ENCODE data around the gene ROBO4. TPM values are rescaled to one million over a fixed set of nuclear protein-coding genes. Genes with fewer than 3 reads are reported as not detected.

Gene ROBO4
- total RNA-seq, 1 donor from 2014 or later: 15.9 TPM

DNA sequence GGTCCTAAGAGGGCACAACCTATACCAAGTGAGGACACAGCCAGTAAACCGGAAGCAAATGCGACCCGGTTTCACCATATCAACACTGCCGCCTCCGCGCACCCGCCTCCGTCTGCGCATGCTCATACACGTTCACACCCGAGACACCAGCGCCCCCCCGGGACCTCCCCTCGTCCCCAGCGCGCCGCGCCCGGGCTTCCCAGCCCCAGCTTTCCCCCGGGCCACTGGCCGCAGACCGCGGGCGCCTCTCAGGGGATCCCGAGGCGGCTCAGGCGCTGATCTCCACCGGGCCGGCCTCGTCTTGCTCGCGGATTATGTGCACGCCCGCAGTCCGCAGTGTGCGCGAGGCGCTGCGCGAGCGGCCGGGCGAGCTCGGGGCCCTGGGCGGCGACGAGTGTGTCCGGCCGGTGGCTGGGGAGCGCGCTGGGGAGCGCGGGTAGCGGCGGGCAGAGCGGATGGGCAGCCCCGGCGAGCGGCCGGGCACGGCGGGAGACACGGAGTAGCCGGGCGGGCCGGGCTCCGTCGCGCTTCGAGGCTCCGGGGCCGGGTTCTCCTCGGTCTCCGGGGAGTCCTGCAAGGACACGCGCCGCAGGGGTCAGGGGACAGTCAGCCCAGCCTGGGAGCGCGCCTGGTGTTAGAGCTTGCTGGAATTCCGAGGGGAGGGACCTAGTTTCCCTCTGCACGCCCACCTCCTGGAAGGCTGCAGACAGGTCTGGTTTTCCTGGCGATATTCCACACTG, 23.4 kb upstream of the ROBO4 start:
- peak; percentile 88 for DNase-seq (ENCODE audit: low spot score)
- intact Hi-C loops (cut with DNase I): no loop called here

DNA sequence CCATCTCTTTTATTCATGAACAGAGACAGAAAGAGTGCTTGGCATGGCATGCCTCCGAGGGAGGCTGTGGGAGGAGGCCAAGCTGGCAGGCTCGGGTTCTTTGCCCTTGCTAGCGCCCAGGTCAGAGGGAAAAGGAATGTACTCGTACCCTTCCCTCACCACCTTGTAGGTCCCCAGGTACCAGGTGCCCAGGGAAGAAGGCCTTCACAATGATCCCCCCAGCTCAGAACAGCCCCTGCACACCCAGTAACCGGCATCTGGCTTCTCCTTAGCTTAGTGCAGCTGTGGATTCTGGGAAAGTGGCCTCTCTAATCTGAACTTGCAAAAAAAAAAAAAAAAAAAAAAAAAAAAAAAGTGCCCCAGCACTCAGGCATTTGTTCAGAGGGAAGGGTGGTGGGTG, 22.7 kb upstream of the ROBO4 start:
- intact Hi-C loops (cut with DNase I): no loop called here
- no peak for DNase-seq (ENCODE audit: low spot score)

DNA sequence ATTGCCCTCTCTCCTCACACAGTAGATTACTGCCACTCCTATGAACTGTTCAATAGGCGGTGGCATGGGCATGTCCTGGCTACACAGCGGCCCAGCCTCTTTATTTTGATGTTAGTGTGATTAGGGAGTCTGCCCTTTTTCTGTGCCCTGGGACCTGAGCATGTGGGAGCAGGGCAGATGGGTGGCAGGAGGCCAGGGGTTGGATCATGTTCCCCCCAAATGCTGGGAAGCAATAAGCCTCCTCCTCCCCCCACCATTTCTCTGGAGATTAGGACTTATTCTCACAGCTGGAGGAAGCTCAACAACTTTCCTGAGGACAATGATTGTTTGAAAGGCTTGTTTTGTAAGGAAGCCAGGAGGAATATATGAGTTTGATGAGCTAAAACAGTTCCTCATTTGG, 22.2 kb upstream of the ROBO4 start:
- no peak for DNase-seq (ENCODE audit: low spot score)
- intact Hi-C loops (cut with DNase I): no loop called here

DNA sequence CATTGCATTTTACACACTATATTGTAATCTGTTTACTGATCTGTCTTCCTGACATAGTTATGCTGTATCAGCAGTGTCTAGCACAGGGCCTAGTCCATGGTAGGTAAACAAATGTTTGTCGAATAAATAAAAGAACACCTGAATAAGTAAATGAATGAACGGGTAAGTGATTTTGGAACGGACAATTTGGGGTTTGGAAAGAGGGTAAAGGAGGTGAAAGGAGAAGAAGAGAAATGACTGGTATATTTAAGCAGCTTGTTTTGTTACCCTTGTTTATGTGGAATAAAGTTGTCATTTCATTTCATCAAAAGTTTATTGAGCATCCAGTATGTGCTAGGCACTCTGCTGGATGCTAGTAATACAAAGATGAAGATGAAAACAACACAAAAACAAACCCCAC, 21.3 kb upstream of the ROBO4 start, which contains the start of gene HEPN1:
TSS of gene HEPN1 (plus strand) at position 301 of the 400 bp plus-strand sequence.
- intact Hi-C loops (cut with DNase I): no loop called here
- no peak for DNase-seq (ENCODE audit: low spot score)

DNA sequence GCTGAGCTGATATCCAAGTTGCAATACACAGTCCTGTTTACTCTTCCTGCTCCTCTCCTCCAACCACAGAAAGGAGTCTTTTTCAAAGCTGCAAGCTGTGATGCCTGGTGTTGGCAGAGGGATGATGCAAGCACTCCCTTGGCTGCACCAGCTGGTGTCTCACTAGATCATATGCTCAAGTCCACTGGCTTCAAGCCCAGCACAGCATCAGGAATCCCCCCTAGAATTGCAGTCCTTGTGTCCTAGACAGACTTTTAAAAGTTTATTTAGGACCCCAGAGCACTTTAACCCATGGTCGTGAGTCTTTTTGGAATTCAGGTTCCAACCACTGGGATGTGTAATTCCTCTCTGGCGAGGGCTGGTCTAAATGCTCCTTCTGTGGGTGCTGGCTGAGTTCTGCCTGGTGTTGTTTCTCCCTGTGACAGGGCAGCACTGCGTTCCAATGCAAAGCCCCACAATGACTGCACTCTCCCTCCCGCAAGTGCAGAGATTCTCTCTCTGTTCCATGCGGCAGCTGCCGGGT, 19.5 kb upstream of the ROBO4 start:
- intact Hi-C loops (cut with DNase I): no loop called here
- DNase-seq (ENCODE audit: low spot score): no peak

DNA sequence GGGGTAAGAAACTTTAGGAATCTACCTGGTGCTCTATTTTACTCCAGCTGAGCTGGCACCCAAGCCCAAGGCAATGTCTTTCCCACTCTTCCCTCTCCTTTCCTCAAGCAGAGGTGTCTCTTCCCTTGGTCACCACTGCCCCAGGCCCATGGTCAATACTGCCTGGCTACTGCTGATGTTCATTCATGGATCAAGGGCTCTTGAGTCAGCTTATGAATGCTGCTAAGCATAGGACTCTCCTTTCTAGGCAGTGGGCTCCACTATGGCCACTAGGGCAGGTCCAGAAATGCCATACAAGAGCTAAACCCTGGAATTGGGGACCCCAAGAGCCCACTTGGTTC, 18.7 kb upstream of the ROBO4 start:
- intact Hi-C loops (cut with DNase I): no loop called here
- DNase-seq (ENCODE audit: low spot score): no peak

DNA sequence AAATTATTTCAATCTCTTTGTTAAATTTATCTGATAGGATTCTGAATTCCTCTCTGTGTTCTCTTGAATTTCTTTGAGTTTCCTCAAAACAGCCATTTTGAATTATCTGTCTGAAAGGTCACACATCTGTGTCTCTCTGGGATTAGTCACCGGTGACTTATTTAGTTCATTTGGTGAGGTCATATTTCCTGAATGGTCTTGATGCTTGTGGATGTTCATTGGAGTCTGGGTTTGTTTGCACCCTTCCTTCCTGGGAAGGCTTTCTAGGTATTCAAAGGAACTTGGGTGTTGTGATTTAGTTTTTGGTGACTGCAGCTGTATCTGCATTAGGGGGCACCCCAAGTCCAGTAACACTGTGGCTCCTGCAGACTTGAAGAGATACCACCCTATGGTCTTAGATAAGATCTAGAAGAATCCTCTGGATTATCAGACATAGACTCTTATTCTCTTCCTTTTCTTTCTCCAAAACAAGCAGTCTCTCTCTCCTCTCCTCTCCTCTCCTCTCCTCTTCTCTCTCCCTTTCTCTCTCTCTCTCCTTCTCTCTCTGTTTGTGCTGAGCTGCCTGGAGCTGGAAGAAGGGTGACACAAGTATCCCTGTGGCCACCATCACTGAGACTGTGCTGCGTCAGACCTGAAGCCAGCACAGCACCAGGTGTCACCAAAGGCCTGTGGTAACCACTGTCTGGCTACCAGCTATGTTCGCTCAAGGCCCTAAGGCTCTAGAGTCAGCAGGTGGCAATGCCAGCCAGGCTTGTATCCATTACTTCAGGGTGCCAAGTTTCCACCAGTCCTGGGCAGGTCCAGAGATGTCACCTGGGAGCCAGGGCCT, 18.1 kb upstream of the ROBO4 start:
- intact Hi-C loops (cut with DNase I): no loop called here

DNA sequence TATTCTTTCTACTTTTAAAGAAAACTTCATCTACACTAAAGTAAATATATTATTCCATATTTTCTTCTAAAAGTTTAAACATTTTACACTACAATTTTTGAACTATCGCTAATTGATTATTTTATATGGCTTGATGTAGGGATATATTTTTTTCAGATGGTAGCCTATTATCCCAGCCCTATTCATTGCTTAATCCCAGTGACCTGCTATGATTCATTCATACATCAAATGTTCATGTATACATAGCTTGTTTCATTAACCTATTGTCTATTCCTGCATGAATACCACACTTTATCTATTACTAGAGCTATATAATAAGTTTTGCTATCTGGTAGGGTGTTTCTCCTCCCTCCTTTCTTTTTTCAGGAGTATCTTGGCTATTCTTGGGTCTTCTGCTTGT, 5.0 kb upstream of the ROBO4 start:
- no peak for DNase-seq (ENCODE audit: low spot score)
- intact Hi-C loops (cut with DNase I): no loop called here

More for the DNA sequence above, 18.1 kb upstream of the ROBO4 start:
- no peak for DNase-seq (ENCODE audit: low spot score)

DNA sequence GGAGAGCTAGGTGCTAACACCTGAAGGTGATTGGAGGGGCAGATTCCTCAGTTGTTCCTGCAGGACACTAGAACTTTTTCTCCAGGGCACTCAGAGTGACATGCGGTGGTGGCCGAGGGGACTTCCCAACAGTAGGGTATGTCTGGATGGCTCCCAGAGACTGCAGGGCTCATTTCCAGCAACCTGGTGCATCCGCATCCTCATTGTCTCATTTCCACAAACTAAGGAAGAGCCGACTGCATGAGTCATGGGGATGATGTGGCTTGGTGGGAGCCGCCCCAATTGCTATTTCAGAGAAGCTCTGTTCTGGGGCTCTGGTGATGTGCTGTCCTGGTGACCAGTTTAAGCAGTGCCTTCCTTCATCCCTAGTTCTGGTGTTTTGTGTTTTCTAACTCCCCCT, 2.8 kb upstream of the ROBO4 start:
- DNase-seq (ENCODE audit: low spot score): no peak
- intact Hi-C loops (cut with DNase I): no loop called here

DNA sequence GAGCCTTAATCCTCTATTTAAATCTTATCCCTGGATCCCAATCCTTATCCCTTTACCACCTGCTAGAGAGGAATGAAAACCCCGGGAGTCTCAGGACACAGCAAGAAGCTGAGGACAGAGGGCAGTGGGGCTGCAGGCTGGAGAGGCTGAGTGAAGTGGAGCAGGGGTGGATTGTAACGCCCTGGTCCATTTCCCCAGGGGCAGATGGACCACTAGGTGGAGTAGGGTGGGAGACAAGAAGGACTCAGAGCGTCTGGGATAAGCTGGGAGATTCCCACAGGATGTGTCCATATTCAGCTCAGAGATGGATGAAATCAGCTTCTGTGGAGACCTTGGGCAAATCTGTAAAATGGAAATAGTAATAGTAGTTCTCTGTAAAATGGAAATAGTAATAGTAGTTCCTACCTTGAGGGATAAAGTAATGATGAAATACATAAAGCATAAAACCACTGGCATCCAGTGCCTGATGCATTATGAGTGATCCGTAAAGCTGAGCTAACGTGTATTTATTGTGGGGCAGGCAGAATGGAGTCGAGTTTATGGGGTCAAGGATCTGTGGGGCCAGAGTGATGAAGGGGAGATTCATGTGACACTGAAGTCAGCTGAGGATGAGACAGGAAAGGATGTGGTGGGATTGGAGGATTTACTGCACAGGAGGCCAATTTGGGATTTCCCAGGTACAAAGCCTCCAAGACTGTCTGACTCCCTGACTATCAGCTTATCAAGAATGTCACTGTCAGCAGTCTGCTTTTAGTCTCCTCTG, 1.9 kb upstream of the ROBO4 start:
- no peak for DNase-seq (ENCODE audit: low spot score)
- intact Hi-C loops (cut with DNase I): no loop called here

DNA sequence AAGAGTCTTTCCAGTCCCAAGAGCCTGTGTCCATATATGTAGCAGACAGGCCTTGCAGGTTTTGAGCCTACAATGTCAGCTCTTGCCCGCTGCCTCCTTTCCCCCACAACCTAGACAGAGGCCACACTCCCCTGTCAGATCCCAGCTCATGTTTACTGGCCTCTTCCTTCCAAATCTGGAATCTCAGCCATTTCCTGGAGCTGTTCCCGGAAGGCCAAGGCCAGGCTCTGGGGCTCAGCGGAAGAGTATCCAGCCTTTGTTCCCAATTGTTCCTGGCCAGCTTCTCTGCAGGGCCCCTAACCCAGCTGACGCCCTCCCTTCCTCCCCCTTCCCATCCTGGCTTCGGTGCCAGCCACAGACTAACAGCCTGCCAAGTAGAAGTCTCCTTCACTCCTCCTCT, 1.0 kb upstream of the ROBO4 start:
- peak; percentile 75 for DNase-seq (ENCODE audit: low spot score)
- intact Hi-C loops (cut with DNase I): no loop called here

DNA sequence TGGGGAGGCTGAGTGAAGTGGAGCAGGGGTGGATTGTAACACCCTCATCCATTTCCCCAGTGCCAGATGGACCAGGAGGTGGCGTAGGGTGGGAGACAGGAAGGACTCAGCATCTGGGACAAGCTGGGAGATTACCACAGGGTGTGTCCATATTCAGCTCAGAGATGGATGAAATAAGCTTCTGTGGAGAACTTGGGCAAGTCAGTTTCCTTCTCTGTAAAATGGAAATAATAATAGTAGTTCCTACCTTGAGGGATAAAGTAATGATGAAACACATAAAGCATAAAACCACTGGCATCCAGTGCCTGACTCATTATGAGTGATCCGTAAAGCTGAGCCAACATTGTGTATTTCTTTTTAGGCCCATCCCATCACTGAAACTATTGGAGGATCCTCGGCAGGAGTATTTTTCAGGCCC, 607 bp upstream of the ROBO4 start:
- intact Hi-C loops (cut with DNase I): no loop called here
- peak; percentile 63 for DNase-seq (ENCODE audit: low spot score)

DNA sequence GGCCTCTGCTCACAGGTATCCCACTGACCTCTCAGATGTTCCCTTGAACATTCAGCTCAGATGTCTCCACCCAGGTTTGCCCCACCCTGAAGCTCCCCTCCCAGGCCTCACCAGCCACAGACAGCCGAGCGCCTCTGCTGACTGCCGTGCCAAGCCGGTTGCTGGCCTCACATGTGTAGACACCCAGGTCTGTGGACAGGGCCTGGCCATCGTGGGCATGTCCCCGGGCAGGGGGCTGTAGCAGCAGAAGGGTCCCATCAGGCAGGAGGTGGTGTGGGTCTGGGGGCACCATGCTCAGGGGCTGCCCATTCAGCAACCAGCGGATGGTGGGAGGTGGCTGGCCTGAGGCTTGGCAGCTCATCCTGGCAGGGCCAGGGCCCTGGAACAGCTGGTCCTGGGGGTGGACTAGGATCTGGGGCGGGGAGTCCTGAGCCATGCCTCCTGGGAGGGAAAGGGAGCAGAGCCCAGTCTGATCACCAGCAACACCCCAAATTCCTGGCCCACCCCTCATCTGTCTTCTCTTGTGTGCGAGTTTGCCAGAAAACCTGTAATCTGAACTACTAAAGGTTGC, 759 bp downstream of the ROBO4 start:
- intact Hi-C loops (cut with DNase I): no loop called here

DNA sequence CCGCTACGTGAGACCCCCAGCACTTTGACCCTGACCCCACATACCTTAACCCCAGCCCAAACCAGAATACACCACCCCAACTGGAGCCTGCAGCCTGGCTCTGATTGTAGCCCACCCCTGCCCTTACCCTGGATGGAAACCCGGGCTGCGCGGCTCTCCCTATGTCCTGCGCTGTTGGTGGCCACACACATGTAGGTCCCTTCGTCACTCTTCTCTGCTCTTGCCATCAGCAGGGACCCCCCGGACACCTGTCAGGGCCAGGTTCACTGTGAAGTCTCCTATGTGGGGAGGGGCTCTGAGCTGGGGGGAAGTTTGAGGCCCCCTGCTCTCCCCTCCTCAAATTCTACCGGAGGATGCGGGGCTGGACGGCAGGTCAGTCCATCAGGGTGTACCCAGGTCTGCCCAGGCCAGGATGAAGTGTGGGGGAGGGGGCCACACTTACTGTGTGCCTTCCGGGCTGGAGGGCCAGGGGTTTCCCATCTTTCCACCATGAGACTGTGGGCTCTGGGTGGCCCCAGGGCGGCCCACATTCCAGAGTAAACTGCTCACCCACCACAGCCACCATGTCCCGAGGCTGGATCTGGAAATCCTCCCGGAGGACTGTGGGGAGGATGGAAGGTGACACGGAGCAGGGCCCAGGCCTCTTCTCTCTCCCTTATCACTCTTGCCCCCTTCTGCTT, 1.5 kb downstream of the ROBO4 start:
- DNase-seq (ENCODE audit: low spot score): no peak
- intact Hi-C loops (cut with DNase I): no loop called here

More for the DNA sequence above, 759 bp downstream of the ROBO4 start:
- peak; percentile 73 for DNase-seq (ENCODE audit: low spot score)

DNA sequence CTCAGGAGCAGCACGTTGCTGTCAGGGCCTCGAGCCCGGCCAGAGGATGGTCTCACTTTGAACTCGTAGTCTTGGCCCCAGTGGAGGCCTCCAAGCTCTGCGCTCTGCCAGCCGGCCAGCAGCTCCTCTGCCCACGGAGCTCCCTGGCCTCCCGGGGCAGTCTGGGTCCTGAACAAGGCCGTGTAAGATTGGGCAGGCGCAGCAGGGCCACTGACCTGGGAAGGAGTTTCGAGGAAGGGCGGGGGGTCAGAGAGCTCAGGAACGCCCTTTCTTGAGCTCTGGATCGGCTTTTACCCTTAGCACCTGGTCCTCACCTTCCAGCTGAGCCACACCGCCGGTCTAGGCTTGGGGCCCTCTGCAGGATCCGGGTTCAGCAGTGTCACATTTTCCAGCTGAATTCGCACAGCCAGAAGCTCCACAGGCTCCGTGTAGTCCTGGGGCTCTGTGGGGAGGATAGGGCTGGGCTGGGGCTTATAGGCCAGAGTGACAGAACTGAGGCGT, 2.1 kb downstream of the ROBO4 start:
- DNase-seq (ENCODE audit: low spot score): no peak
- intact Hi-C loops (cut with DNase I): no loop called here

DNA sequence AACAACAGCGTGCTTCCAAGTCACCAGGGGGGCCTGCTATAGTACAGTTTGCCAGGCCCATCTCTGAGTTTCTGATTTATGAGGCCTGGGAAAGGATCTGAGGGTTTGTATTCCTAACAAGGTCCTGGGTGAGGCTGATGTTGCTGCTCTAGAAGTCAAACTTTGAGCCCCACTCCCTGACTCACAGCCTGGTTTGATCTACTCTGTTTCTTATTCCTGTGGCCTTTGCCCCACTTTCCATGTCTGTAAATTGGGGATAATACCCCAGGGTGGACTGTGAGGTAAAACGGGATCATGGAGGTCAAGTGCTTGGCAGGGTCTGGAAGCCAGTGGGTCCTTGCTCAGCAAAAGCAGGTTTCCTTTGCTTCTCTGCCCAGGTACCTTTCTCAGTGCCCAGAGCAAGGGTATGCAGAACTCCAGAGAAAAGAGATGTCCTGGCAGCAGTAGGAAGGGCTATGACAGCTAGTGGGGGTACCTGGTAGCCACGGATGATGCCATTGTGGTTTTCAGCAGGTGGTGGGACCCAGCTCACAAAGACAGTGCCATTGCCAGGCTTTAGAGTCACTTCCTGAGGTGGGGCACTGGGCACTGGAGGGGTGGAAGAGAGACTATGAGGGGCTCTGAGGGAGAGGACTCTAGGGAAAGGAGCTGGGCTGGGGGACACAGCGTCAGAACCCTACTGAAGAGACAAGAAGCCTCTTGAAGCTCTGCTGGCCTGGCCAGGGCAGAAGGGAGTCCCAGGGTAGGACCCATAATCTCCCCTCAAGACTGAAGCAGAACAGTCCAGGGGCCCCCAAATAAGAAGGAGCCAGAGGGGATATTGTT, 2.8 kb downstream of the ROBO4 start:
- DNase-seq (ENCODE audit: low spot score): peak; percentile 54
- intact Hi-C loops (cut with DNase I): no loop called here

DNA sequence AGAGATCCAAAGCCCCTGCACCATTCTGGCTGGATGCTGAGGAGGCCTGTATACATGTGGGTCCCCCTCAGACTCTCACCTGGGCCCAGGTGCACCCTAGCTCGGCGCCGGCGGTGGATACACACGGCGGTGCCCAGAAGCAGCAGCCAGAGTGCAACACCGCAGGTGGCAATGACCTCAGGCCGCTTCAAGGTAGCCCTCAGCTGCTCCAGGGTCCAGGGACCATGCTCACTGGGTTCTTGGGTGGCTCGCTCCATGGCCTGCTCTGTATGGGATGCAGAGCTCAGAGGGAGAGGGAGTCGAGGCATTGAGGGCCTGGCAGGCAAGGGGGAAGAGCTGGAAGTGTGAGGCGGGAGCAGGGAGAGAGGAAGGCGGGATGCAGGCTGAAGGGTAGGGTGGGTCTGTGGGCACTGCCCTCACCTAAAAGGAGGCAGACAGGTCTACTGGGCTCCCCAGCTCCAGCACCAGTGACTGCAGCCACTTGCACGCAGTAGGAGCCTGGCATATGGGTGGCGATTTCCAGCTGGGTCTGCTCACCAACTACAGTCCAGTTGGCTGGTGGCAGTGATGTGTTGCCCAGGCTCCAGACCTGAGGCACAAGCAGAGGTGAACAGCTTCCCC, 3.8 kb downstream of the ROBO4 start:
- intact Hi-C loops (cut with DNase I): no loop called here
- no peak for DNase-seq (ENCODE audit: low spot score)
